Activated CD8-positive, alpha-beta memory T cell treated with anti-CD3 and anti-CD28 coated beads for 24 hours (primary cell): ENCODE results near the gene HACD3.
A peak's percentile ranks its signal among the peaks of the same experiment; 100 is the strongest.
"Not testable (repeated sequence)": the region's sequence is repeated elsewhere in the genome, so short reads cannot be mapped to it uniquely, and the experiment has no call there.

ENCODE experiments used
- DNase-seq: peaks from one replicate; pipeline ENCODE4 v3.0.0-alpha.2; 2020

The HACD3 gene

DNA sequence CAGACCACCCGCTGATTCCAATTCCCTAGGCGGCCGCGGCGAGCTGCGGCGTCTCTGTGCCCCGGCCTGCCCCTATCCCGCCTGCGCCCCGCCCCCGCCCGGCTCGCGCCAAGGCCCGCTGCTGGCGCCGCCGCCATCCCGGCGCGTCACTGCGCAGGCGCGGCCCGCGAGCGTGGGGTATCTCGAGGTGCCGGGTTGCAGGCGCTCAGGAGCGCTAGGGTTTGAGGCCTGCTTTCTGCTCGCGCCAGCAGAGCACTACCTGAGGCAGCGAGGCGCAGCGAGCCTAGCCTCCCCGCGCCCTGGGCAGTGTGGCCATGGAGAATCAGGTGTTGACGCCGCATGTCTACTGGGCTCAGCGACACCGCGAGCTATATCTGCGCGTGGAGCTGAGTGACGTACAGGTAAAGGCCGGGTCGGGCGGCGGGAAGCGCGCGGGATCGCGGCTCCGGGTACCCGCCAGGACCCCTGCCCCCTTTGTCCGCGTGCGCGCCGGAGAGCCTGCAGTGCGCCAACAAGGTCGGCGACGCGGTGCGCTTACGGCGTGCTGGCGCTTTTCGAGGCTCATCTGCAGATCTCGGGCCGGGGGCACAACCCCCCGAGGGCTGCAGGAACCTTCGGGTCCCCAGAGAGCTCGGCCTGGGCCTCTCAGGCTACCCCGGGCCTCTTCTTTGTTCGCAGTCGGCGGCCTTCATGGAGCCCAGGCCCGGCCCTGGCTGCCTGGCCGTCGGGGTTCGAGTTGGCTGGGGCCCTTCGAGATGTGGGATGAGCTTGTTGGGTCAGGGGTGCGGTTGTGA, at the start of gene HACD3:
Gene HACD3, plus strand, starts transcription at position 146 of the 794 bp plus-strand sequence. Its CDS starts 169 bp downstream, at position 315.
- DNase-seq: peak; percentile 96

GRCh38 chr15:65484876-65485275, 45.4 kb upstream of the HACD3 start:
- DNase-seq: no peak

DNA sequence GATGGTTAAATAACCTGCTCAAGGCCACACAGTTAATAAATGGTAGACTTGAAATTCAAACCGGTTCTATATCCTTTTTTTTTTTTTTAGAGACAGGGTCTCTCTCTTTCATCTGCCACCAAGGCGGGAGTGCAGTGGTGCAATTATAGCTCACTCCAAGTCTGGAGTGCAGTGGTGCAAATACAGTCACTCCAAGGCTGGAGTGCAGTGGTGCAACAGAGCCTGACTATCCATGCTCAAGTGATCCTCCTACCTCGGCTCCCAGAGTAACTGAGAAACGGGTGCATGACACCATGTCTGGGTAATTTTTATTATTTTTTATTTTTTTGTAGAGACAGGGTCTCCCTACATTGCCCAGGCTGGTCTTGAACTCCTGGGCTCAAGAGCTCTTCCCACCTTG, 36.2 kb upstream of the HACD3 start:
- DNase-seq: no peak

DNA sequence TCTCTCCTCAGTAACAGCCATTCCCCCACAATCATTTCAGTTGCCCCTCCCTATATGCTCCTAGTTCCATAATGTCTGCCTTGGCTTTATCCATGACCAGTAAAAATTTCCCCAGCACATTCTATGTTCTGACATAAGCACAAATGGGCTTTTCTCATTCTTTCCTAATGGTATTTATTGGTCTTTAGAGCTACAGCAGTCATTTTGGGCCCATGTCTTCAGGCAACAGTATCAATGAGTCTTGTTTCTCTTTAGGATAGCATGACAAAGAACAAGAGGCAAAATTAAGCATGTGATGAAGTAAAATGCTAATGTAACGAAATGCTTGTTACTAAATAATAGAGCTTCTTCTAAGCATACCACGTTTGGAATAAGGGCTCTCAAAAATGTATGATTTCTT, 20.9 kb upstream of the HACD3 start:
- no peak for DNase-seq

DNA sequence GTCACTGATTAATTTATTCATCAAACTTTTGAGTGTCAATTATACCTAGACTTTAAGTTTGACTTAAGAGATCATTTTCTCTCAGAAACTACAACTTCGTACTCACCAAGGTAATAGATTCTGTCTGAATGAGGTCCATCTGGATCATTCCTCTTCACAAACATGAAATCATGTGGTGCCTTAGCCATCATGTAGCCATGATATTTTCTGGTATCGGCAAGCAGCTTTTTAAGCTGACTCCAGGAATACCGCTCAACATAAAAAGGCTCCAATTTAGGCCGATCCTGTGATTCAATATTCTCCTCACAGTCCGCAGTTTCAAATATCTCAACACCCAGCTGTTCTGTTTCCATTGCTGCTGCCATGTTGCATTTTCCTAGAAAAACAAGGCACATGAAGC, 18.1 kb upstream of the HACD3 start:
- DNase-seq: no peak

- DNase-seq: no peak
Measured at GRCh38 chr15:65512807-65513416, 17.4 kb upstream of the HACD3 start.

DNA sequence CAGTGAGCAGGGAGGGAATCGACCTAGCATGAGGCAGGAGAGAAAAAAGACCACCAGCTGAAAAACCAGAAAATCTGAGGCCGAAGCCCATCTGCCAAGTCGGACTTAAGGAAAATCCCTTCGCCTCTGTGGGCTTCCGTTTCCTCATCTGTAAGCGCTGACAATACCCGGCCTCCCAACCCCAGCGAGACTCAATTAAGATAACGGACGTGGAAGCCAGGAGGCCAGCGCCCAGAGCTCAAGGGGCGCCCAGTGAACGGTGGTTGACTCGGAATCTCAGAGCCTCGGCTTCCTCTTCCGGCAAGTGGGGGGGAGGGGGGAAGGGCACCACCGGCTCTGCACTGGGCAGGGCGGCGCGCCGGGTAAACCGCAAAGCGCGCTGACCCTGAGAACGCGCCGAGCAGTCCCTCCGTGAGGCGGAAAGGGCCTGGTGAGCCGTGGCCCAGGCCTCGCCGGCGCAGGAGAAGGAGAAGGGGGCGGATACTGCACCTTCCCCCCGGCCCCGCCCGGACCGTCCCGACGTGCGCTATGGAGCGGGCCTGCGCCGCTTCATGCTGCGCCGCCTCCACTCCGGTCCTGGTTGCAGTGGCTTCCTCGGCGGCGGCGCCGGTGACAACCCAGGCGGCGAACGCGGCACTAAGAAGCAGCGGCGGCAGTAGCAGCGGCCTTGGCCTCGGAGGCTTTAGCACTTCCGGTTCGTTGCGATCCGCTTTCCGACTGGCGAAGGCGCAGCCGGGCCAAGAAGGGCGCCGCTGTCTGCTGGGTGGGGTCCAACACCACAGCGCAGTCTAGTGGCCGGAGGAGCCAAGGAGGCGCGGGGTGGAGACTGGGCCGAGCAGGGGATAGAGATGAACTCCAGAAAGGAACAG, 13.0 kb upstream of the HACD3 start, which contains the start of gene DPP8:
Gene DPP8, minus strand, starts transcription at position 693 of the 869 bp plus-strand sequence. CDS start 5,136 bp downstream, outside the sequence.
- DNase-seq: peak; percentile 98

DNA sequence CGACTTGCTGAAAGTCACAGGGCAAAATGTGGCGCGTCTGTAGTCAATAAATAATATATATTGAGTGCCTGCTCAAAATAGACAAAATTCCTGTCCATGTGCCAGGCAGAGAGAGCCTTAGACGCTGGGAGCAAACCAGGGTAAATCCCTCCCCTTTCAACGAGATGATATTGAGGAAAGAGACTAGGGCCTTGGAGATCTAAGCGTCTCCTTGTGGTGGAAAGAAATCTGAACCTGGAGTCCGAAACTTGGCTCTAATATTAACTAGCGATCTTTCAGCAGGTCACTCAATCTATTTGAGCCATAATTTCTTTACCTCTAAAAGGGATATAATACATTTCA, 12.4 kb upstream of the HACD3 start:
- no peak for DNase-seq

GRCh38 chr15:65518633-65519285, 11.5 kb upstream of the HACD3 start:
- no peak for DNase-seq

DNA sequence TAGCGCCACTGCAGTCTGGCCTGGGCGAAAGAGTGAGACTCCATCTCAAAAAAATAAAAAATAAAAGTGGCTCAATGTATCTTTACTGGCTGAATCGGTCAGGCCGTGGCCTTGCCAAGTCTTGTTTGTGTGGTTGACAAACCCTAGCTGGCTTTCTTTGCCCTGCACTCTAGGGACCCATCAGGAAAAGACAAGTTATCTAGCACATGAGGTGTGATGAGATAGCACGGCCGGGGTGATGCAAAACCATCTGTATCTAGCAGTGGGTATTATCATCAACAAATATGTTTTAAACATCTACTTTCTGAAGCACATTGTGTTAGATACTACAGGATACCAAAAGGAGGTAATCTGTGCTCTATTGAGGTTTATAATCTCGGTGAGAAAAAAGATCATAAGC, 8.9 kb upstream of the HACD3 start:
- DNase-seq: no peak

- no peak for DNase-seq
Measured at GRCh38 chr15:65524226-65524625, 6.0 kb upstream of the HACD3 start.

DNA sequence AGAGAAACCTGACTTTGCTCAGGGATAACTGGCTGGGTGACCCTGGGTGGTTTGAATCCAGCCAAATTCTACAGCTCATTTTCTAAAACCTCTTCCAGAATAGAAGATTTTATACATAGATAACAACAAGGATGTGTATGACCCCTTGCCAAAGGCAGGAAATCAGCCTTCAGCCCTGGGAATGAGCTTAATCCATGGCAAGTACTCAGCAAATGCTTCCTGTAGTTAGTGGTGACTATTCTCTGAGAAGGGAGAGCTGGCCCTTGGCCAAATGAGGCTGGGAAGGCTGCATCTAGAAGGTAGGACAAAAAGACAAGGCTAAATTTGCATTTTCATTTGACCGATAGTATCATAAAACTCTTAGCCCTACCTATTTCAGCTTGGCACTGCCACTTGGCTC, 4.6 kb upstream of the HACD3 start:
- no peak for DNase-seq

- DNase-seq: no peak
Measured at GRCh38 chr15:65528461-65529060, 1.7 kb upstream of the HACD3 start.

DNA sequence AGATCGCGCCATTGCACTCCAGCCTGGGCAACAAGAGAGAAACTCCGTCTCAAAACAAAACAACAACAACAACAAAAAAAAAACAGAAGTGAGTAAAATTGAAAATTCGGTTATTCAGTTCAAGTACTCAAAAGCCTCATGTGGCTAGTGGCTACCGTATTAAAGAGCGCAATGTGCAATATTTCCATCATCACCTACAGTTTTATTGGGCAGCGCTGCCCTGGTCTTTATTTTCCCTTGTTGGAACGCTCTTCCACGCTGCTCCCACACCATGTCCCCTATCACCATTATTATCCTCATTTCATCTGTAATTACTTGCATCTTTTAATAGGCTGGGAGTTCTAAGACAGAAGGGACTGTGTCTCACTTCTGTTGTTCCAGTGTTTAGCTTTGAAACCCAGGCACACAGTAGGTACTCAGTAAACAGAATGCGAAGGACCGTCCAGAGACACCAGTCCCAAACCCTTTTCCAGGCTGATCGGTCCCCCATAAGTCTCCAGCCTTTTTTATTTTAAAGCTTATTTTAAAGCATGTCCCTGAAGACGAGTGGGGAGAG, 423 bp upstream of the HACD3 start:
- DNase-seq: no peak

- DNase-seq: no peak
Measured at GRCh38 chr15:65532738-65533051, 2.4 kb downstream of the HACD3 start.

DNA sequence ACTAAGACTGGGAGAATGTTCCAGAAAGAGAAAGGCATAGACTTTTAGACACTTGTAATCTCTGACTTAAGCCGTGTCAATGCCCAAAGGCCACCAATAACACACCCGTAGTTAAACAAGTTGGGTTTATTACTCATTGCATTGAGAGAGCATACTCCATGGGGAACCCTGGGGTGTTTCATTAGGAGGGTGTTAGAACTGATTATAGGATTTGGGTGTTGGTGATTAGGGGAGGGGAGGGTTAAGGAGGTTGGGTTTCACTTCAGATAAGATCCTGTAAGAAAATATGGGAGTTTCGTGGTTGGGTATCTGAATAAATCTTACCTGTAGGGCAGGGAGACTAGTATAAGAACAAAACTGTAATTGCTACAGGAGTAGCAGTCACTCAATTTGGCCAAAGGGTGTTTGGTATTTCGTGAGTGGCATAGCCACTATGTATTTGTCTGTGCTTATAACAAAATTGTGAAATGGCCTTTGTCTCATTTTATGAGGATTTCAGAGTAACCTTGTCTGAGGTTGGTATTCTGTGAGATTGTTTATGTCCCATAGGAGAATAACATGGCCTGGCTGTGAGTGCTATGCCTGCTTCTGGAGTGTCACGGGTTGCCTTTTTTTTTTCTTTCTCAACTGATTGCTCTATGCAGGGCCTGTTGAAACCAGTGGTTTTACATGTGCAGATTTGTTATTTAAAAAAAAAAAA, 2.9 kb downstream of the HACD3 start:
- DNase-seq: no peak

DNA sequence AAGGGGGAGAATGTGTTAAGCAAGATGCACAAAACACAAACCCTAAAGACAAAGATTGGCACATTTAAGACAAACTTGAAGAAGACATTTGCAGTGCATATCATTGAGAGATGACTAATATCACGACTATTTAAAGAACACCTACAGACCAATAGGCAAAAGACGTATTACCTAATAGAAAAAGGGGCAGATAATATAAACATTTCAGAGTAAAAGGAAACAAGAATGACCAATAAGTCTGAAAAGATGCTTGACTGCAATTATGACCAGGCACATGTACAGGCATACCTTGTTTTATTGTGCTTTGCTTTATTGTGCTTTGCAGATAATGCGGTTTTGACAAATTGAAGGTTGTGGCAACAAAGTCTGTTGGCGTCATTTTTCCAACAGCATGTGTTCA, 4.9 kb downstream of the HACD3 start:
- no peak for DNase-seq

DNA sequence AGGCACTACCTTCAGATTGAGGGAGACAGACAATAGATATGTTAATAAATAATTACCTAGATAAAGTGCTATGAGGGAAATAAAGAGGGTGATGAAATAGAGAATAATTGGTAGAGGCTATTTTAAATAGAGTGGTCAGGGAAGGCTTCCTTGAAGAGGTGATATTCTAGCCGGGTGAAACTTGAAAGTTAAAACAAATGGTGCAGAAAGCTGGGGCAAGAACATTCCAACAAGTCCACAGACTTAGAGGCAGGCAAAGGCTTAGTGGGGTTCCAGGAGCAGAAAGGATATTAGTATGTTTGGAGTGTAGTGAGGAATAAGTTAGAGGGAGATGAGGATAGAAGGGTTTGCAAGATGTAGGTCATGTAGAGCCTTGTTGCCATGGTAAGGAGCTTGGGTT, 10.1 kb downstream of the HACD3 start:
- no peak for DNase-seq

DNA sequence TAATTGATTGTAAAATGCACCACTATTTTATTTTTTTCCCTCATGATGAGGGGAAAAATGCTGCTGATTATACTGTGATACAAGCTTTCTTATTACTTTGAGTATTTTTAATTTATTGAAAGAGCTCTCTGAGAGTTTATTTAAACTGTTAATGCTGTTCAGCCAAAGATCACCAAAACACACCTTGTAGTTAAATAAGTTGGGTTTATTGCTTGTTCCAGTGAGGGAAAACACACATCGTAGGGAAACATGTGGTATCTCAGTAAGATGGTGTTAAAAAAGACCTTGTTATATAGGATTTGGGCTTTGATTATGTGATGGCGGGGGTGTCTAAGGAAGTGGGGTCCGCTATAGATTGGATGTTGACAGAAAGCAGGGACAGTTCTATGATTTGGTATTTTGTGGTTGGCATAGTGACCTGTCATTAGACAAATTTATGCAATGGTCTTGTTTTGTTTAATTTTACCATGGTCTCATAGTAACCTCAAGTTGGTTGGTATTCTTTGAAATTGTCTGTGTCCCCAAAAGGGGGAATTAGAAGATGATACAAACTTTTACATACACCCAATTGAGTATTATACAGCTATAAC, 11.1 kb downstream of the HACD3 start:
- no peak for DNase-seq

DNA sequence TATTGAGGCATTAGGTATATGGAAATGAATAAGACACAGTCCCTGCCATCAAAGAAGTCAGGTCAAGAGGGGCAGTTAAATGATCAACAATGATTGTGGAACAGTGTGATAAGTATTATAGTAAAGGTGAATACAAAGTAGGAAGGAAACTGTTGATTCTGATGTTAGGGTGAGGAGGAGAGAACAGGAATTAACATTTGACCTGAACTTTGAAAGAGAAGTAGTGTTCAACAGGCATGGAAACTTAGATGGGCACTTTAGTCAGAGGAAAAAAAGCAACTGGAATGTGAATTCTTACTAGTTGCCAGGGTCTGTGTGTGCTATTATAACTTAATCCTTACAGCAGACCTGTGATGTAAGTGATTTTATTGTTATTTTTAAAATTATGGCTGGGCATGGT, 17.6 kb downstream of the HACD3 start:
- DNase-seq: no peak

GRCh38 chr15:65549288-65549687, 19.0 kb downstream of the HACD3 start:
- not testable (repeated sequence) for DNase-seq
